Stimulated activated CD4-positive, alpha-beta T cell treated with anti-CD3 and anti-CD28 coated beads, Interleukin-1b, Interleukin-23, amount 100 ng/mL, for 4 hours (primary cell): ENCODE data around the gene SNRPA1.

Source experiments
- DNase-seq, 2 donors: peaks; one replicate each; pipeline ENCODE4 v3.0.0-alpha.2; 2020; ENCODE audit warnings: low read depth in 2 of 2

Gene SNRPA1

DNA sequence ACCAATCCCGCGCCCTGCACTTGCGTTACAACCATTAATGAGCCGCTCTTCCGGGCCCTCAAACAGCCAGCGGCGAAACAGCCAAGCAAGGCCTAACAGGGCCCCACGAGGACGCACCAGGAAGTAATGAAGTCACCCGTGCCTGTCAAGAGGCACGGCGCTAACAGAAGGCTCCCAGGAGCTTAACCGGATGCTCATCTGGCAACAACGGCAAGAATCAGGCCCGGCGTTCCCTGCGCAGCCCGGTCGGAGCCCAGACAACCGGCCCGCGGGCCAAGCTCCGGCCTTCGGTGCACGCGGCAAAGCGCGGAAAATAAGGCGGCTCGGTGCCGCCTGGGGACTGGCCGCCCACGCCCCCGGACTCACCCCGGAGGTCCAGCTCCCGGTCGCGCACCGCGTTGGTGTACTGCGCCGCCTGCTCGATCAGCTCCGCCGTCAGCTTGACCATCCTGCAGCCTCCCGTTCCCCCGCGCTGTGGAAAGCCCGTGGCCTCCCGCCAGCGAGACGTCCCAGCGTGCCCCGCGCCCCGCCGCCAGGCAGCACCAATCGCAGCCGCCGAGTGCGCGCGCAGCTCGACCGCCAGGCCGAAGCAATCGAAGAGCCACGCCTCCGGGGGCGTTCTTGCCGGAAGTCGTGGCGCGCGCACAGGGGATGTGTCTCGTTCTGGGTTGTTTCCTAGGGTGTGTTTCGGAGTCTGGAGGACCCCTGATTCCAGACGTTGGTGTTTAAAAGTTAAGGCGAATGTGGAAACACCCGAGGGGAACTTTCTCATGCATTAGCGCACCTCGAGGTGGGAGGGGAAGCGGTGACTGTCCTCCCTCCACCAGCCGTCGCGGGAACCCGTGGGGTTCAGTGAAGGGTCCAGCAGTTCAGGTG is at the start of gene SNRPA1:
Gene SNRPA1, minus strand, starts transcription at position 518 of the 876 bp plus-strand sequence. Its CDS starts 70 bp downstream, at position 448.
- peak; percentile 96 to 99 for DNase-seq

GRCh38 chr15:101342056-101342455 is 47.0 kb upstream of the SNRPA1 start:
- DNase-seq = no peak

GRCh38 chr15:101338502-101339057 is 43.5 kb upstream of the SNRPA1 start:
- DNase-seq = no peak

GRCh38 chr15:101337976-101338375 is 42.9 kb upstream of the SNRPA1 start:
- no peak for DNase-seq

- peak; percentile 13 to 15 for DNase-seq
These were observed 39.1 kb upstream of the SNRPA1 start for GRCh38 chr15:101333907-101334789.

DNA sequence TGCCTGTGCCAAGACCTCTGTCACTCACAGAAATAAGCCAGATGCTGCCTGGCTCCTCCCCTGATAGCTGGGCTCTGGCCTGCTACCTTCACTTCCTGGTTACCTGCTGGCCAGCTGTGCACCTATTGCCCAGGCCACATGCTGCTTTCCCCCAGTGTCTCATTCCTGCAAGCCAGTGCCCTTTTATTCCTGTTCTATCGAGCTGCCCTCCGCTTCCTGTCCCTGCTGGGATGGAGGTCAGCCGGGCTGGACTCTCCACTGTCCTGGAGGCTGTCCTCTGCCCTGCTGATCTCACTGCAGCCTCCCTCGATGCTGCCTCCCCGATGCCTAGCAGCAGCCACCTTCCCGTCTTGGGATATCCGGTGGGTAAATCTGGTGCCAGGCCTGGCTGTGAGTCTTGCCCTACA is 37.0 kb upstream of the SNRPA1 start:
- DNase-seq = no peak

DNA sequence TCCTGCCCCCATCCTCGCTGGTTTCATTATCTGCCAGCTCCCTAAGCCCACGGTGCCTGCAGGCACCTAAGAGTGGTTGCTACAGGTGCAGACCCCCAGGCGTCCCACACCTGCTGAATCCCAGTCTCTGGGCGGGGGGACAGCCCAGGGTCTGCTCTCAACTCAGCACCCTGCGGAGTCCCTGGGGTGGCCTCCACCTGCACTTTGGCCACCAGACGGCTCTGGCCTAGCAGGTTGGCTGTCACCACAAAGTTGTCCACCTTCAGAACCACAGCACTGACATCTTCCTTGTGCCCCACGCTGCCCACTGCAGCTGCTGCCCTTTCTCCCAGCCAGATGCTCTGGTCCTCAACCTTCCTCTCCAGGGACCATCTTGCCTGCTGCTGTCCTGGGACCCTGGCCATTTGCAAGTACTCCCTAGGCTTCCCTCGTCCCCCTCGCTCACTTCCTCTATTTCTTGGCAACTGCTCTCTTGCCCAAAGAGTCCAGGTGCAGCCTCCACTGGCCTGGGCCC is 34.9 kb upstream of the SNRPA1 start:
- DNase-seq = no peak

- DNase-seq = no peak
These were observed 34.3 kb upstream of the SNRPA1 start for GRCh38 chr15:101329309-101329863.

DNA sequence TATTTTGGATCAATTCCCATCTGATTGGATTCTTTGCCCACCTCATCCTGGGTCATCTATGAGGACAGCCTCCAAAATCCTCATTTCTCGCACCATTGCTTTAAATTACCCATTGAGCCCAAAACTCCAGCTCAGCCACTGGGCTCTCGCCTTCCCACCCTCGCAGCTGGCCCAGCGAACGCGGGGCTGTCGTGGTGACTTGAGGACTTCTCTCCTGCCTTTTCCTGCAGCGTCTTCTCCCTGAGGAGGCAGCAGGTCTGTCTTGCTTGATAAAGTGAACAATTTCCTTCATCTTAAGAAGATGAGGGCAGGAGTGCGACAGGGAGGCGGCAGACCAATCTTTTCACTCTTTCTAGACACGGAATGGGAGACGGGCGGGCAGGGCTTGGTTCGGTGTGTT is 33.0 kb upstream of the SNRPA1 start:
- no peak for DNase-seq

DNA sequence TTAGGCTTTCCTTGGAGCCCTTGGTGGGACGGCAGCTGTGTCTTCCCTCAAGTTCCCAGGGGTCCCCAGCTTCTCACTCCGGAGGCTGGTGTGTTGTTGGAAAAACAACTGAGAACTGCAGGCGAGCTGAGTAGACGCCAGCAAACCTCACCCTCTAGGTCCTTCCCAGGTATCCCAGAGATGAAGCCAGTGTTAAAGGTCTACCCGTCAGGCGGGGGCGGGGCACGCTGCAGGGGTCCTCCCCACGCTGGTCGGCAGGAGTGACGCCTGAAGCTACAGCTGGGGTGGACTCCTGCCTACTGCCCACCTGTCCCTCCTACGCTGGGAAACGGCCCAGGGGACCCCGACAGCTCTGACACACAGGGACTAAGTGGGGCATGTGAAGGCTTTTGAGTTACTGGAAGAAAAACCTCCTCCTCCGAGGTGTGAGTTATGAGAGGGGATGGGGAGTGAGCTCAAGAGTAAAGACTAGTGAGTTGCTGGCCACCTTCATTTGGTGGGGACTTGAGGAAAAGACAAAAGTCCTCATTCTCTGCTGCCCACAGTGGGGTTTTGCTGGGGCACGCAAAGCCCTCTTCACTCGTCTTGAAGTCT is 32.2 kb upstream of the SNRPA1 start:
- DNase-seq = no peak

DNA sequence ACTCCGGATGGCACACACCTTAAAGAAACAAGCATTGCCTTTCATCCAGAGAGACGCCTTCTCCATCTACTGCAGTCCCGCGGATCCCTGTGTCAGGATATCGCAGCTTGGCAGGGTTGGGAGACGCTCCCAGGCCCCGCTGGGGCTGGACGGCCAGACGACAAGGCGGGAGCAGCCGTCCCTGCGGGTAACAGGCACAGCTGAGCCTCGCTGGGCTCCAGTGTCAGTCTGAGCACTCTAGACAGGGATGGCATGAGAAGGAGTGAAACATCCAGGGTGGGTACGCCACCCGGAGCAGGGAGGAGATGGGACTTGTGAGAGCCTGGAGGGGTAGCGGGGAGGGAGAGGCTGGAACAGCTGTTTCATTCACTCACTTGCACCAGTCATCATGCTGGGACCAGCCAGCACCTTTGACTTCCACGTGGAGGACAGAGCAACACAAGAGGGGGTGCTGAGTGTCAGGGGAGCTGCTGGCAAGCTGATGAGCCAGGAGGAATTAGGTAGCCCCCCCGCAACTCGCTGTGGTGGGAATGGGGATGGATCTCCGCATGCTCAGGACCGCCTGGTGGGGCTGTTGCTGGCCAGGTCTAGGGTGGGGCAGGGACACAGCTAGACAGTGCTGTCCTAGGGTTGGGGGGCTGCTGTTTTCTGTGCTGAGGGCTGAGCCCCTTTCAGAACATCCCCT is 31.6 kb upstream of the SNRPA1 start:
- DNase-seq = no peak

DNA sequence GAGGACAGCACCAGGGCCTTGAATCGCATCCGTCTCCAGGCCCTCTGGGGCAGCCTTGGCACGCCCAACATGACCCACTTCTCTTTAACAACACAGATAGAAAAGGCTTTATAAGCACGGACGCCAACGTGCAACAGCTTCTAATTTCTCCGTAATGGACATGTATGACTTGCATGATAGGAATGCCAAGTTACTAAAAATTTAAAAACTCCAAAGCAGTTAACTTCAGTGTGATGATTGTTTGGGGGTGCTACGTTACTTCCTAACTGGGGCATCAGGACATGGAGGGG is 30.9 kb upstream of the SNRPA1 start:
- no peak for DNase-seq

GRCh38 chr15:101325263-101326025 is 30.4 kb upstream of the SNRPA1 start:
- DNase-seq = no peak

DNA sequence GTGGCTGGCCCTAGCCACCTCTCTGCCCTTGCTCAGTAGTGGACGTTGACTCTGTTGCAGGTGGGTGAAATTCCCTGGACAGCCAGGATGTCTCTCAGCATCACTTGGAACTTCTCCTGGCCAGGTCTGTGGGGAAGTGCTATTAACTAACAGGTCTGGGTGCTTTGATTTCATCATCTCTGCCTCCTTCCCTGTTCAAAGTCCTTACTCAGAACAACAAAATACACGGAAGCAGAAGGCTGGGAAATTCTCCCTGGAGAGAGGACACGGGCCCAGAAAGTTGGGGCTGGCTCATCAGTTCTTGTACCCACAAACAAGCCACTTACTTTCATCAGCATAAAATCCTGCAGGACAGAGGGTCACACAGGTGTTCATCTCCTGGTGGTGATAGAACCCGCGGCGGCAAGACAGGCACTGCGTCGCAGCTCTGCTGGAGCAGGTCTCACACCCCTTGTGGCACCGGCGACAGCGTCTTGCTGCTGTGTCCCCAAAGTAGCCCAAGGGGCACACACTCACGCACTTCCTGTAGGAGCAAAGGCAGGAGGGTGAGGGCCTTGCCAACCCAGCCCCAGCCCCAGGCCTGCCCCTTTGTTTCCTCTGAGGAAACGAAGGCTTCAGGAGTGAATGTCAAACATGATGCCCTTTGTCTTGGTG is 29.6 kb upstream of the SNRPA1 start:
- no peak for DNase-seq

DNA sequence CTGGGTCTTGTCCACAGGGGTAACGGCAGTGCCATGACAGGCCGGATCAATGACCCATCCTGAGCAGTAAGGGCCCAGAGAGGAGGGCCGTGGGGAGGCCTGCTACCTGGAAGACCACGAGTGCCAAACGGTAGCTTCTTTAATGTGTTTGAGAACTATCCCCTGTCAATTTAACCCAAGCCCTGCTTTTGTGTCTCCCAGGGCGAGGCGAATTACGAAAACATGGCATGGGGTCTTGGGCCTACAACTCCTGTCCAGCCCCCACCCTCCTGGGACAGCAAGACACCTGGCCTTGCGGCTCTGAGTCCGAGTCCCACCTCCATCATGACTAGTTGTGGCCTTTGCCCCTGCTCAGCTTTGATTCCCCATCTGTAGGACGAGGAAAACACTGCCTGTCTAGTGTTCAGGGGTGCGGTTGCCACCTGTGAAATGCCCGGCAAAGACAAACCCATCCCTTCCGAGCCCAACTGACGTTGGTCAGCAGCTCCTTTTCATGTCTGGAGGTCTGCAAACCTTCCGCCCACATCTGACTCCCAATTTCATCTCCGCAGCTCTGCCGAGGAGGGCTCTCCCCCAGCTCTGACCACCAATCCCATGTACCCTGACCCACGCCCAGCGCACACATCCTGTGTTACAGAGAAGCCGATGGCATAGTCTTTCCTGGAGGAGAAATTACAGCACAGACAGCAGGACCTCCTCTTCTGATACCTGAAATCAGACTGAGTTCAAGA is 28.9 kb upstream of the SNRPA1 start:
- no peak for DNase-seq

DNA sequence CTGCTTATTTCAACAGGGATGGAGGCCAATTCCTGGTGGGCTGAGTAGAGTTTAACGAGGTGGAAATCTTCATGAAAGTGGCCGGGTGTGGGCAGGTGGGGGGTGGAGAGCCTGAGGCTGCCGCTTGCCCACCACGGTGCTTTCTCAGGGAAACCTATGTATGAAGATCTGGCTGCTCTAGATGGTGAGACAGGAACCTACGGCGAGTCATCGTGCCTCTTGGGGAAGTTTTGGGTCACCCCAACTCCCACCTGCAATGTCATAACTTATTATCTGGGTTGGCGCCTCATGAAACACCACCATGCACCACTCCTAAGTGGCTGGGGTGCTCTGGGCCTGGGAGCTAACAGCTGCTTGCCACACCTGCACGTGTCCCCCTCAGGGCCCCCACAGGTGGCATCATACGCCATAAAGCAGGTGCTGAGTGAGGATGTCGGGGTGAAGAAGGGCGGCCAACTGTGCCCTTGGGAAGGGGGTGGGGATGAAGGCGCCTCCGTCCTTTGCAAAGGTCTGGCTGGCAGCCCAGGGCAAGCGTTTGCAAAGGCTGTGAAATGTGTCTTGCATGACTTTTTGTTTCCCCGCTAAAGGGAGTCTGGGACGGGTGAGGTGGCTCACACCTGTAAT is 27.9 kb upstream of the SNRPA1 start:
- DNase-seq = no peak

GRCh38 chr15:101322016-101322695 is 27.1 kb upstream of the SNRPA1 start:
- no peak for DNase-seq

DNA sequence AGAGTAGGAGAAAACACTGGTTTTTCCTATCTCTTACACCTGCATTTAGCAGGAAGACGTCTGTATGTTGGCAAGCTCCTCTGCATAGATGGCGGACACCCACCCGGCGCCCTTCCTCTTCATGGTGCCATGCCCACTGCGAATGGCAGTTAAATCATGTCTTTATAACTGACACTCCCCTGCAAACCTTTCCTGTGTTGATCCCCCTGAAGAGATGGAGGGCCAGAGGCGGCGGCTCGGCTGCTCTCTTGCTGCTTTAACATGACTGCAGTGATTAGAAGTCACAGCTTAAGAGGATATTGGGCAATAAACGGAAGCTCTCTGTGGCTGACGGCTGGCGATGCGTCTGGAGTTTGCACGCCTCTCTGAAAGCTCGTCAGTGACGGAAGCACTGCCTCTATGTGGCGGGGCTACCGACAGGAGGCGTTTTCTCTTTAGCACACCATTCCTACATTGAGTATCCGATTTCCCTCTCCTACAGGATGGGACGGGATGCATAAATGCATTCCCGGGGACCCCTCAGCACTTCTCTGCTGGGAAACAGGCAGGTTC is 25.5 kb upstream of the SNRPA1 start:
- peak; percentile 8 to 24 for DNase-seq
